Fibroblast of lung (primary cell): ENCODE measurements around the gene WSB1.

Experiments
- EZH2 ChIP-seq: IDR thresholded peaks from 2 replicates; pipeline ENCODE4 v1.5.1; 2012; ENCODE audit warnings: low read length, control low read depth, mild to moderate bottlenecking; ENCODE audit errors: missing control alignments
- TF ChIP-seq, protein P1 (sequence below), 2 donors: IDR thresholded peaks in 1 of 2; conservative IDR thresholded peaks in 1 of 2; 1 replicate in 1 of 2; 2 replicates in 1 of 2; pipeline ENCODE4 v1.5.1; 2011 to 2012; ENCODE audit warnings: low read length in 2 of 2, control low read depth in 1 of 2, inconsistent platforms in 1 of 2, low read depth in 1 of 2, mild to moderate bottlenecking in 1 of 2

GRCh38 chr17:27326051-27326450 is 32.1 kb downstream of the WSB1 start:
- TF ChIP-seq EZH2: no peak
- TF ChIP-seq, protein P1, sequence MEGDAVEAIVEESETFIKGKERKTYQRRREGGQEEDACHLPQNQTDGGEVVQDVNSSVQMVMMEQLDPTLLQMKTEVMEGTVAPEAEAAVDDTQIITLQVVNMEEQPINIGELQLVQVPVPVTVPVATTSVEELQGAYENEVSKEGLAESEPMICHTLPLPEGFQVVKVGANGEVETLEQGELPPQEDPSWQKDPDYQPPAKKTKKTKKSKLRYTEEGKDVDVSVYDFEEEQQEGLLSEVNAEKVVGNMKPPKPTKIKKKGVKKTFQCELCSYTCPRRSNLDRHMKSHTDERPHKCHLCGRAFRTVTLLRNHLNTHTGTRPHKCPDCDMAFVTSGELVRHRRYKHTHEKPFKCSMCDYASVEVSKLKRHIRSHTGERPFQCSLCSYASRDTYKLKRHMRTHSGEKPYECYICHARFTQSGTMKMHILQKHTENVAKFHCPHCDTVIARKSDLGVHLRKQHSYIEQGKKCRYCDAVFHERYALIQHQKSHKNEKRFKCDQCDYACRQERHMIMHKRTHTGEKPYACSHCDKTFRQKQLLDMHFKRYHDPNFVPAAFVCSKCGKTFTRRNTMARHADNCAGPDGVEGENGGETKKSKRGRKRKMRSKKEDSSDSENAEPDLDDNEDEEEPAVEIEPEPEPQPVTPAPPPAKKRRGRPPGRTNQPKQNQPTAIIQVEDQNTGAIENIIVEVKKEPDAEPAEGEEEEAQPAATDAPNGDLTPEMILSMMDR (conservative IDR thresholded peaks at IDR 0.05 in 1 of 2, IDR thresholded peaks at IDR 0.05 in 1 of 2; ENCODE audit: low read depth in 1 of 2, low read length in 2 of 2): no peak
